IMR-90 (cell line): ENCODE data around the gene BCAS3. TPM values are rescaled to one million over a fixed set of nuclear protein-coding genes. Genes with fewer than 3 reads are reported as not detected.

Experiments used
- ATAC-seq: fragments of 200-7000 bp; cut with Tn5 transposase; 2 replicates; pipeline ENCODE4 v1.9.1; 2020; ENCODE audit warnings: low read depth, mild to moderate bottlenecking, moderate library complexity
- BruUV-seq: library from RNA; stranded (reverse); fragments of 400-500 nt; replicated peaks from 2 replicates; lab custom pipeline; 2021; lab: Mats Ljungman, UMichigan
- CTCF ChIA-PET: fragments of 300-600 bp; formaldehyde crosslinking; extraction: SDS; loops from one replicate; lab custom pipeline; 2021; ENCODE audit warnings: antibody characterized with exemption; lab: Yijun Ruan, JAX
- POLR2A ChIA-PET: fragments of 300-600 bp; sonication (Branson Sonifier 250); formaldehyde crosslinking; loops from one replicate; lab custom pipeline; 2022; ENCODE audit warnings: antibody characterized with exemption; ENCODE audit not compliant: unreplicated experiment; lab: Charles Lee
- DNase-seq: peaks from one replicate; pipeline ENCODE4 v3.0.0; 2013
- H2AFZ ChIP-seq: replicated peaks from 2 replicates; pipeline ENCODE3; 2013; ENCODE audit warnings: low read length, mild to moderate bottlenecking; ENCODE audit not compliant: poor library complexity
- H2AK5ac ChIP-seq: 2 replicates; pipeline ENCODE4 v1.6.1; 2013; ENCODE audit warnings: low read depth, low read length, inconsistent platforms
- H2AK9ac ChIP-seq: replicated peaks from 2 replicates; pipeline ENCODE3; 2013; ENCODE audit warnings: mild to moderate bottlenecking, low read depth, low read length, moderate library complexity; ENCODE audit not compliant: poor library complexity
- H2BK120ac ChIP-seq: 2 replicates; pipeline ENCODE4 v1.6.1; 2013; ENCODE audit warnings: low read depth, low read length, inconsistent platforms
- H2BK15ac ChIP-seq: 3 replicates; pipeline ENCODE4 v1.6.1; 2013; ENCODE audit warnings: low read depth, low read length, inconsistent platforms
- H2BK20ac ChIP-seq: 2 replicates; pipeline ENCODE4 v1.6.1; 2013; ENCODE audit warnings: low read depth, mild to moderate bottlenecking, inconsistent platforms, low read length, moderate library complexity
- H2BK5ac ChIP-seq: 2 replicates; pipeline ENCODE4 v1.6.1; 2013; ENCODE audit warnings: mild to moderate bottlenecking, low read depth, low read length, inconsistent platforms; ENCODE audit not compliant: poor library complexity, severe bottlenecking
- H3K14ac ChIP-seq: replicated peaks from 2 replicates; pipeline ENCODE4 v1.6.1; 2013; ENCODE audit warnings: low read depth, low read length, inconsistent platforms
- H3K18ac ChIP-seq: 2 replicates; pipeline ENCODE4 v1.6.1; 2013; ENCODE audit warnings: low read depth, low read length, control low read depth
- H3K23ac ChIP-seq: 2 replicates; pipeline ENCODE4 v1.6.1; 2013; ENCODE audit warnings: low read depth, low read length, inconsistent platforms
- H3K27ac ChIP-seq: 2 replicates; pipeline ENCODE4 v1.5.1; 2013; ENCODE audit warnings: mild to moderate bottlenecking, control low read depth, low read length; ENCODE audit not compliant: insufficient read depth
- H3K27me3 ChIP-seq: 2 replicates; pipeline ENCODE4 v1.6.1; 2013; ENCODE audit warnings: low read length; ENCODE audit not compliant: control insufficient read depth, insufficient read depth
- H3K36me3 ChIP-seq: 2 replicates; pipeline ENCODE4 v1.6.1; 2013; ENCODE audit warnings: low read length, mixed read lengths; ENCODE audit not compliant: control insufficient read depth, insufficient read depth
- H3K4ac ChIP-seq: 2 replicates; pipeline ENCODE4 v1.6.1; 2013; ENCODE audit warnings: low read depth, low read length, inconsistent platforms
- H3K4me1 ChIP-seq: 2 replicates; pipeline ENCODE4 v1.6.1; 2013; ENCODE audit warnings: low read length, mixed read lengths; ENCODE audit not compliant: control insufficient read depth, insufficient read depth
- H3K4me2 ChIP-seq: 2 replicates; pipeline ENCODE4 v1.6.1; 2013; ENCODE audit warnings: low read depth, mild to moderate bottlenecking, control low read depth, low read length, moderate library complexity
- H3K4me3 ChIP-seq: 2 replicates; pipeline ENCODE4 v1.5.1; 2013; ENCODE audit warnings: low read depth, mild to moderate bottlenecking, control low read depth, low read length, moderate library complexity; ENCODE audit not compliant: insufficient read depth
- H3K56ac ChIP-seq: 2 replicates; pipeline ENCODE4 v1.6.1; 2013; ENCODE audit warnings: low read length, inconsistent platforms; ENCODE audit not compliant: insufficient read depth; ENCODE audit errors: extremely low read depth
- H3K79me1 ChIP-seq, 2 experiments: 2 replicates each; pipeline ENCODE4 v1.6.1; 2013; ENCODE audit warnings: low read length in 2 of 2, inconsistent platforms in 1 of 2, low read depth in 1 of 2
- H3K9ac ChIP-seq: 2 replicates; pipeline ENCODE4 v1.6.1; 2013; ENCODE audit warnings: low read depth, low read length, control low read depth
- H3K9me1 ChIP-seq: 2 replicates; pipeline ENCODE4 v1.6.1; 2013; ENCODE audit warnings: low read length, inconsistent platforms; ENCODE audit not compliant: insufficient read depth
- H3K9me3 ChIP-seq: 2 replicates; pipeline ENCODE4 v1.6.1; 2013; ENCODE audit warnings: low read length; ENCODE audit not compliant: control insufficient read depth, insufficient read depth
- H4K20me1 ChIP-seq: 2 replicates; pipeline ENCODE4 v1.6.1; 2013; ENCODE audit warnings: low read length, inconsistent platforms; ENCODE audit not compliant: insufficient read depth
- H4K5ac ChIP-seq: 2 replicates; pipeline ENCODE4 v1.6.1; 2013; ENCODE audit warnings: mild to moderate bottlenecking, low read depth, low read length, control low read depth
- H4K8ac ChIP-seq, 2 experiments: 2 replicates each; pipeline ENCODE4 v1.6.1; 2013; ENCODE audit warnings: low read depth in 2 of 2, low read length in 2 of 2, control low read depth in 1 of 2, inconsistent platforms in 1 of 2
- H4K91ac ChIP-seq: 2 replicates; pipeline ENCODE4 v1.6.1; 2013; ENCODE audit warnings: low read depth, low read length, inconsistent platforms; ENCODE audit not compliant: insufficient read depth
- FOS ChIP-seq: fragments of 150-350 bp; IDR thresholded peaks from 2 replicates; pipeline ENCODE4 v1.6.1; 2016; ENCODE audit warnings: low read depth, low read length
- SMC3 ChIP-seq: fragments of 150-350 bp; IDR thresholded peaks from 2 replicates; pipeline ENCODE4 v1.6.1; 2016; ENCODE audit warnings: low read depth, mild to moderate bottlenecking, antibody characterized with exemption, low read length, moderate library complexity
- WGBS, 2 experiments: methylation state at CpG; one replicate each; pipeline versions ENCODE4 v1.1.5 to v1.1.7; 2013; ENCODE audit warnings: missing lambda C conversion rate in 2 of 2; ENCODE audit not compliant: insufficient read length in 1 of 2; ENCODE audit errors: extremely low coverage in 2 of 2; 5-methylcytosine and 5-hydroxymethylcytosine counted together
- dilution Hi-C: fragments of 300-500 bp; cut with HindIII; formaldehyde crosslinking; loops from one replicate; pipeline ENCODE4 v1.14.3; 2018; ENCODE audit warnings: low sequenced_read_pairs; ENCODE audit not compliant: unreplicated experiment
- in situ Hi-C: fragments of 300-500 bp; cut with MboI; formaldehyde crosslinking; loops from 3 replicates; pipeline ENCODE4 v1.14.3; 2019; ENCODE audit warnings: low sequenced_read_pairs, inconsistent platforms, mixed read lengths
- intact Hi-C: fragments of 100-400 bp; cut with micrococcal nuclease; formaldehyde crosslinking; loops from 2 replicates; pipeline ENCODE4 v1.10.0; 2022
- polyA plus RNA-seq, 3 experiments: library from polyadenylated mRNA; depleted of rRNA; stranded (reverse); fragments of >200 nt; gene quantifications; 2 replicates each; pipeline ENCODE4 v1.2.3, GENCODE V29; 2012; ENCODE audit warnings: low replicate concordance in 1 of 3
- total RNA-seq: library from RNA; depleted of rRNA; stranded (reverse); fragments of >200 nt; gene quantifications from 2 replicates; pipeline ENCODE4 v1.2.3, GENCODE V29; 2012

Gene BCAS3
- total and polyA plus RNA-seq, 2 of the 4 experiments (the other 2 are of a cell fraction) = 6.3 to 27.1 TPM

DNA sequence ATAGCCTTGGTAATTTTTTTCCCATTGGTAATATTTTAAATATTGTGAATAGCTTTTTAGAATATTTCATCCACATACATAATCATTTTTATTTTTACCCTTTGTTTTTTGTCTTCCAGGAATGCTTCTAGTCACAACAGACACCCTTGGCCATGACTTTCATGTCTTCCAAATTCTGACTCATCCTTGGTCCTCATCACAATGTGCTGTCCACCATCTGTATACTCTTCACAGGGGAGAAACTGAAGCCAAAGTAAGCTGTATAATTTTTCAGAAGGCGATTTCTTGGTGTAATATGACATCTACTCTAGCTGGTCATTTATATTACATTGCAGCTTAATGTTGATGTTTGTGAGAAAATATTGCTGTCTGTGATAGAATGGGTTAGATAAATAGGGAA, 269.4 kb downstream of the BCAS3 start:
- H3K27ac ChIP-seq = no peak overlapping the region
- no TSS peak for BruUV-seq
- H3K9ac ChIP-seq = no peak overlapping the region
- no peaks in the 10 kb centered on the region for H3K27me3 ChIP-seq
- no peak overlapping the region for H2AK9ac ChIP-seq
- no peak overlapping the region for H3K23ac ChIP-seq
- H2BK5ac ChIP-seq = peak overlapping the region; percentile 32
- no peaks in the 10 kb centered on the region for H4K20me1 ChIP-seq
- no peak overlapping the region for H2AFZ ChIP-seq
- in situ Hi-C loops (no loop called here), intact Hi-C loops (no loop called here), dilution Hi-C loops (no loop called here)
- no peak overlapping the region for H2BK15ac ChIP-seq
- no peak overlapping the region for H2BK120ac ChIP-seq
- peak overlapping the region; percentile 11; the same call in 1 of the 2 replicates for H3K4me2 ChIP-seq
- H3K36me3 ChIP-seq = no peaks in the 10 kb centered on the region
- H3K4me3 ChIP-seq = no peak overlapping the region
- no peak overlapping the region for H3K14ac ChIP-seq
- peak; percentile 75 for ATAC-seq
- no peak overlapping the region for H2BK20ac ChIP-seq
- WGBS, 2 experiments = no CpG with 5 or more reads among the region's 1 CpG
- ChIA-PET POLR2A (no interaction called here), CTCF (interaction anchor here (0.5 to 1.2 kb wide), 2 partner anchors 9 to 22 kb away, joined by 4 read pairs; no protein-coding TSS in a partner anchor)
- peaks cover 3% of the 10 kb centered on the region for H3K4me1 ChIP-seq
- peaks cover 5% of the 10 kb centered on the region for H3K9me1 ChIP-seq
- H4K91ac ChIP-seq = no peak overlapping the region
- peak; percentile 86 for DNase-seq
- 0 out of 4 replicates have a peak, but pooled peaks cover 0 to 3% of the 10 kb centered on the region in 2 experiments for H3K79me1 ChIP-seq
- no peak overlapping the region for H4K5ac ChIP-seq
- no peak for TF ChIP-seq SMC3
- 0 out of 2 replicates have a peak, but pooled peaks have one; percentile 25 for TF ChIP-seq FOS
- H3K18ac ChIP-seq = no peak overlapping the region
- no peak overlapping the region for H3K56ac ChIP-seq
- no peak overlapping the region for H3K4ac ChIP-seq
- no peak overlapping the region for H2AK5ac ChIP-seq
- H4K8ac ChIP-seq = no peak overlapping the region
- no peaks in the 10 kb centered on the region for H3K9me3 ChIP-seq
